Ovary (tissue), 3 donors: ENCODE results near the gene DOCK2.

Experiments
- EP300 ChIP-seq: sonication (generic); formaldehyde crosslinking; IDR thresholded peaks from one replicate; pipeline ENCODE4 v1.6.1; 2017; ENCODE audit warnings: antibody characterized with exemption
- POLR2A ChIP-seq: fragments of 450-650 bp; IDR thresholded peaks from one replicate; pipeline ENCODE4 v1.6.1; 2017; ENCODE audit warnings: antibody characterized with exemption, mild to moderate bottlenecking, moderate library complexity
- TF ChIP-seq, protein P1 (sequence below), 3 donors: fragments of 450-650 bp in 2 of 3; fragments of 200-600 bp in 1 of 3; IDR thresholded peaks; one replicate each; pipeline versions ENCODE4 v1.5.1 to v1.8.0; 2016 to 2022; ENCODE audit warnings: antibody characterized with exemption in 3 of 3, mild to moderate bottlenecking in 1 of 3
- donor health status: DM: no; HTN: no; CAD: no.

DNA sequence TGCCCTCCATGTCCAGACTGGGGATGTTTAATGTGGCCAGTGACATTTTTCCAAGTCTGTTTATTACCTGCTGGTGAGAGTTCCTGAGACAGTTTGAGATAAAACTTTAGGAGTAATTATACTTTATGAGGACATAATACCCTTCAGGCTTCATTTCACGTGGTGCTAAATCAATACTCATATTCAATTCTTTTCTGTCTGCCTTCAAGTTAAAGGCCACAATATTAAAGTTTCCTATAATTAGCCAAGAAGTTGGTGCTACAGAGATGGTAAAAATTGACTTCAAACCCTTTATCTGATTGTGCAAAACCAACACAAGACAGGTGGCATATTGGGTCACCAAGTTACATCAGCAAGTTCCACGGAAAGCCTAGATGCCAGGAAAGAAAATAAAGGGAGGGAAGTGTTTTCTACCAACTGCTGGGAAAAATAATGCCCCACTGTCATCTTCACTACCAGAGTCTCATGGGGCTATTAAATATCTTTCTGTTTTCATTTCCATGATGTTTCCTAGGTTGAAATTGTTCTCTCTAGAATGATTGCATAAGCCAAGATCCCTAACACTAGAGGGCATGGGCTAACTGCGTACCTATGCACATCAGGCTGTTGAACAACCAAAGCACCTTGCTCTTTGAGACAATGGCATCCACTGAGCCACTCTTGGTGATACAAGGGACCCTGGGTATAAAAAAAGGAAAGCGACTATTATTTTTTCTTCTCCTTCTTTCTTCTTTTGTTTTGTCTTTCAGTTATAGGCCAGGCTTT is 274.6 kb downstream of the DOCK2 start:
- TF ChIP-seq, protein P1, sequence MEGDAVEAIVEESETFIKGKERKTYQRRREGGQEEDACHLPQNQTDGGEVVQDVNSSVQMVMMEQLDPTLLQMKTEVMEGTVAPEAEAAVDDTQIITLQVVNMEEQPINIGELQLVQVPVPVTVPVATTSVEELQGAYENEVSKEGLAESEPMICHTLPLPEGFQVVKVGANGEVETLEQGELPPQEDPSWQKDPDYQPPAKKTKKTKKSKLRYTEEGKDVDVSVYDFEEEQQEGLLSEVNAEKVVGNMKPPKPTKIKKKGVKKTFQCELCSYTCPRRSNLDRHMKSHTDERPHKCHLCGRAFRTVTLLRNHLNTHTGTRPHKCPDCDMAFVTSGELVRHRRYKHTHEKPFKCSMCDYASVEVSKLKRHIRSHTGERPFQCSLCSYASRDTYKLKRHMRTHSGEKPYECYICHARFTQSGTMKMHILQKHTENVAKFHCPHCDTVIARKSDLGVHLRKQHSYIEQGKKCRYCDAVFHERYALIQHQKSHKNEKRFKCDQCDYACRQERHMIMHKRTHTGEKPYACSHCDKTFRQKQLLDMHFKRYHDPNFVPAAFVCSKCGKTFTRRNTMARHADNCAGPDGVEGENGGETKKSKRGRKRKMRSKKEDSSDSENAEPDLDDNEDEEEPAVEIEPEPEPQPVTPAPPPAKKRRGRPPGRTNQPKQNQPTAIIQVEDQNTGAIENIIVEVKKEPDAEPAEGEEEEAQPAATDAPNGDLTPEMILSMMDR (IDR thresholded peaks at IDR 0.05): no peak
- TF ChIP-seq POLR2A: no peak
- TF ChIP-seq EP300: no peak
